Measurements from ENCODE around the gene HPN. TPM values are rescaled to one million over a fixed set of nuclear protein-coding genes. Genes with fewer than 3 reads are reported as not detected.

HPN gene
- total and polyA plus RNA-seq, 2 of the 13 experiments (the other 11 are each of a cell fraction or from before 2014, with no cell fraction given) = 46.7 to 261 TPM

DNA sequence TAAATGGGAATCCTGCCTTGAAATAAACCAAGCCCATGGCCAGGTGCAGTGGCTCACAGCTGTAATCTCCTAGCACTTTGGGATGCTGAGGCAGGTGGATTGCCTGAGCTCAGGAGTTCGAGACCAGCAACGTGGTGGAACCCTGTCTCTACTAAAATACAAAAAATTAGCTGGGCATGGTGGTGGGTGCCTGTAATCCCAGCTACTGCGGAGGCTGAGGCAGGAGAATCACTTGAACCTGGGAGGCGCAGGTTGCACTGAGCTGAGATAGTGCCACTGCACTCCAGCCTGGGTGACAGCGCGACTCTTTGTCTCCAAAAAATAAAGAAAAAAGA is 35.5 kb upstream of the HPN start (continued):
- 0 out of 2 replicates have a peak, but pooled peaks have one; percentile 2 for TF ChIP-seq ZNF724P (CRISPR knock-in tag; IDR thresholded peaks at IDR 0.05; ENCODE audit: borderline replicate concordance)
- 0 out of 2 replicates have a peak, but pooled peaks have one; percentile 5 for TF ChIP-seq MTA1 (CRISPR knock-in tag; IDR thresholded peaks at IDR 0.05; ENCODE audit: borderline replicate concordance)
- peak; percentile 10; the same call in 1 of the 2 replicates for TF ChIP-seq KDM5B (CRISPR knock-in tag; IDR thresholded peaks at IDR 0.05; ENCODE audit: borderline replicate concordance)
- TF ChIP-seq RFXAP (CRISPR knock-in tag; IDR thresholded peaks at IDR 0.05; ENCODE audit: borderline replicate concordance) = 0 out of 2 replicates have a peak, but pooled peaks have one; percentile 5
- 0 out of 2 replicates have a peak, but pooled peaks have one; percentile 53 for TF ChIP-seq ZNF567 (CRISPR knock-in tag; IDR thresholded peaks at IDR 0.05; ENCODE audit: borderline replicate concordance)
- TF ChIP-seq ZNF350 (CRISPR knock-in tag; IDR thresholded peaks at IDR 0.05; ENCODE audit: borderline replicate concordance, low read depth) = 0 out of 2 replicates have a peak, but pooled peaks have one; percentile 18

DNA sequence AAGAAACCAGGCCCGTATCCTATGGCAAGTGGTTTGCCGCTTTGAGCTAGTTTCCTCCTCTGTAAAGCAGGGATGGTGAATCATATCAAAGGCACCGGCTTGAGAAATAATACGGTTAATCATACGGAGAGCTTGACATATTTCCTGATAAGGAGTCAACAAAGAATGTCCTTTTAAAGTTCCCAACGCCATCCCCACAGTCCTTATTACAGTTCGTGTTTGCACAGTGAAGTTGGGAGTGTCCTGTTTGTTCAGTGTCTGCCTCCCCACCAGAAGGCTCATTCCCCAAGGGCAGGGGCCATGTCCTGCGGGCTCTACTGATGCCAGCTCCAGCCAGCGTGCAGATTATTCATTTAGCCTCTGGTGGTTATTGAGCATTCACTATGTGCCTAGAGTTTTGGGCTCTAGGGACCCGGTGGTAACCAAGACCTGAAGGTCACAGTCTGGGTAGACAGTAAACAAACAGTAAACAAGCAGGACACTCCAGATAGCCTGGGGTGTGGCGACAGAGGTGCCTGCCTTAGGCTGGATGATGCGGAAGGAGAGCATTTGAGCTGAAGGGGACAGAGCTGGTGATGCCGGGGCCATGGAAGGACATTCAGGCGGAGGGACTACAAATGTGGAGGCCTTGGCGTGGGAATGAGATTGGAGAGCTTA is 35.1 kb upstream of the HPN start:
- peak overlapping the region; percentile 63 for H3K27ac ChIP-seq (ENCODE audit: extremely low read length, insufficient read depth, low read length)
- ATAC-seq (peak; percentile 89), FAIRE-seq (peak; percentile 99), DNase-seq (ENCODE audit: low spot score) (peak; percentile 99)
- ChIA-PET POLR2A (interaction anchor here (0.9 to 4.3 kb wide), 11 partner anchors 10 to 742 kb away, joined by 3 to 75 read pairs (median 4); partner anchors contain the start of genes HPN, LIN37 and ZNF30), CTCF (ENCODE audit: low intra/inter-chr PET ratio, low total read pairs) (no interaction called here)
- no peaks in the 10 kb centered on the region for H3K9me3 ChIP-seq (ENCODE audit: low read length)
- peak overlapping the region; percentile 50 for H3K4me2 ChIP-seq (ENCODE audit: low read depth, low read length)
- in situ Hi-C loops (cut with HindIII; ENCODE audit: extremely low pct_ligation_motif_present, low pct_unique_long_range_greater_than_20kb) = no loop called here
- peaks cover 60% of the 10 kb centered on the region for H3K4me1 ChIP-seq (ENCODE audit: insufficient read depth, low read length)
- peaks cover 42% of the 10 kb centered on the region for H3K79me2 ChIP-seq (ENCODE audit: insufficient read depth, low read length)
- WGBS (ENCODE audit: low lambda C conversion rate) = 19% methylated on average over 15 of the region's 15 CpGs
- H3K9ac ChIP-seq (ENCODE audit: insufficient read depth, low read depth, low read length) = no peak overlapping the region
- peaks cover 53% of the 10 kb centered on the region for H4K20me1 ChIP-seq (ENCODE audit: insufficient read depth, low read length)
- peak overlapping the region in 1 of 3 experiments; percentile 10; a peak in 1 of 6 replicates for H3K4me3 ChIP-seq (replicated peaks in 1 of 3; ENCODE audit: insufficient read depth in 1 of 3, low read depth in 2 of 3, low read length in 3 of 3)
- no TSS peak for BruUV-seq (replicated peaks)
- H3K36me3 ChIP-seq (replicated peaks in 1 of 2; ENCODE audit: control insufficient read depth in 1 of 2, insufficient read depth in 2 of 2, low read length in 2 of 2) = peaks cover 18 to 26% of the 10 kb centered on the region in 2 experiments
- H2AFZ ChIP-seq (ENCODE audit: low read length) = no peak overlapping the region
- H3K27me3 ChIP-seq (ENCODE audit: control insufficient read depth in 1 of 2, insufficient read depth in 2 of 2, low read length in 2 of 2) = no peaks in the 10 kb centered on the region
- intact Hi-C loops (cut with micrococcal nuclease; ENCODE audit: unreplicated experiment) = loop anchor here (1.0 kb wide), 1 partner anchor 11 kb away; no protein-coding TSS in a partner anchor
- TF ChIP-seq GATAD1 (CRISPR knock-in tag; IDR thresholded peaks at IDR 0.05) (peak; percentile 66; the same call in 1 of the 2 replicates), SMAD3 (CRISPR knock-in tag; IDR thresholded peaks at IDR 0.05) (peak; percentile 94), SNAI1 (CRISPR knock-in tag; IDR thresholded peaks at IDR 0.05; ENCODE audit: borderline replicate concordance) (peak; percentile 42; the same call in 1 of the 2 replicates), HMG20A (CRISPR knock-in tag; IDR thresholded peaks at IDR 0.05; ENCODE audit: borderline replicate concordance) (peak; percentile 95; the same call in 1 of the 2 replicates), POLR2A (IDR thresholded peaks at IDR 0.05; ENCODE audit: insufficient read depth in 1 of 2, low read depth in 2 of 2, low read length in 2 of 2) (peak in 1 of 2 experiments; percentile 43; a peak in 2 of 4 replicates), DR1 (CRISPR knock-in tag; IDR thresholded peaks at IDR 0.05) (peak; percentile 40; the same call in 1 of the 2 replicates), ZNF605 (CRISPR knock-in tag; IDR thresholded peaks at IDR 0.05) (peak; percentile 56; the same call in 1 of the 2 replicates), KLF15 (CRISPR knock-in tag; IDR thresholded peaks at IDR 0.05; ENCODE audit: borderline replicate concordance) (no peak)
- TF ChIP-seq, protein P1, sequence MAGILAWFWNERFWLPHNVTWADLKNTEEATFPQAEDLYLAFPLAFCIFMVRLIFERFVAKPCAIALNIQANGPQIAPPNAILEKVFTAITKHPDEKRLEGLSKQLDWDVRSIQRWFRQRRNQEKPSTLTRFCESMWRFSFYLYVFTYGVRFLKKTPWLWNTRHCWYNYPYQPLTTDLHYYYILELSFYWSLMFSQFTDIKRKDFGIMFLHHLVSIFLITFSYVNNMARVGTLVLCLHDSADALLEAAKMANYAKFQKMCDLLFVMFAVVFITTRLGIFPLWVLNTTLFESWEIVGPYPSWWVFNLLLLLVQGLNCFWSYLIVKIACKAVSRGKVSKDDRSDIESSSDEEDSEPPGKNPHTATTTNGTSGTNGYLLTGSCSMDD (CRISPR knock-in tag; IDR thresholded peaks at IDR 0.05) = no peak
- TF ChIP-seq, protein P2, sequence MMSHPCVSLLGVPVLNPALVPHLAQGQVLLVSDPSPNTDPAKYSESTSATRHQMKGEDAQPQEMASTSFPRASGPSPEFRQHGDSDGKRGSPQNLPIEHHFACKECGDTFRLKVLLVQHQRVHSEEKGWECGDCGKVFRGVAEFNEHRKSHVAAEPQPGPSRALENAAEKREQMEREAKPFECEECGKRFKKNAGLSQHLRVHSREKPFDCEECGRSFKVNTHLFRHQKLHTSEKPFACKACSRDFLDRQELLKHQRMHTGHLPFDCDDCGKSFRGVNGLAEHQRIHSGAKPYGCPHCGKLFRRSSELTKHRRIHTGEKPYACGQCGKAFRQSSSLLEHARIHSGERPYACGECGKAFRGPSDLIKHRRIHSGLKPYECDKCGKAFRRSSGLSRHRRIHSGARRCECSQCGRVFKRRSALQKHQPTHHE (CRISPR knock-in tag; IDR thresholded peaks at IDR 0.05; ENCODE audit: borderline replicate concordance) = no peak; the same call in 1 of the 2 replicates
